HEK293 (cell line): Measurements from ENCODE around the gene PPP2R5E.

Experiments
- CTCF ChIA-PET: fragments of 350-600 bp; formaldehyde crosslinking; extraction: SDS; loops from one replicate; lab custom pipeline; 2021; ENCODE audit warnings: antibody characterized with exemption; lab: Yijun Ruan, JAX
- POLR2A ChIA-PET: fragments of 300-600 bp; formaldehyde crosslinking; extraction: SDS; loops from one replicate; lab custom pipeline; 2020; ENCODE audit warnings: antibody characterized with exemption, inconsistent platforms; lab: Yijun Ruan, JAX
- H3K27ac ChIP-seq: fragments of 200-500 bp; sonication (Bioruptor generic); 2 replicates; pipeline ENCODE4 v1.5.1; 2014; ENCODE audit warnings: low read depth, low read length, control low read depth, inconsistent platforms; ENCODE audit errors: extremely low read depth
- H3K36me3 ChIP-seq, 2 experiments: fragments of 200-500 bp in 1 of 2; sonication (Bioruptor generic) in 1 of 2; 1 replicate in 1 of 2; 2 replicates in 1 of 2; pipeline ENCODE4 v1.5.1; 2014 to 2017; ENCODE audit warnings: inconsistent platforms in 2 of 2, low read length in 2 of 2; ENCODE audit not compliant: control insufficient read depth in 2 of 2, insufficient read depth in 1 of 2
- H3K4me1 ChIP-seq: fragments of 200-500 bp; sonication (Bioruptor generic); 2 replicates; pipeline ENCODE4 v1.5.1; 2014; ENCODE audit warnings: mild to moderate bottlenecking, low read length, inconsistent platforms; ENCODE audit not compliant: control insufficient read depth, insufficient read depth
- H3K4me3 ChIP-seq: 2 replicates; pipeline ENCODE4 v1.5.1; 2011; ENCODE audit warnings: low read depth, mild to moderate bottlenecking, control low read depth, low read length, moderate library complexity
- H3K9me3 ChIP-seq: fragments of 200-500 bp; sonication (Bioruptor generic); 2 replicates; pipeline ENCODE4 v1.5.1; 2014; ENCODE audit warnings: low read depth, low read length, inconsistent platforms; ENCODE audit not compliant: control insufficient read depth, insufficient read depth
- PRDM1 ChIP-seq: fragments of 450-650 bp; formaldehyde crosslinking; IDR thresholded peaks from 2 replicates; pipeline ENCODE4; 2016; ENCODE audit warnings: missing biosample characterization, missing genetic modification characterization
- ZFP69B ChIP-seq: fragments of 450-650 bp; formaldehyde crosslinking; IDR thresholded peaks from 2 replicates; pipeline ENCODE4 v1.5.1; 2016; ENCODE audit warnings: missing biosample characterization, missing genetic modification characterization
- ZNF654 ChIP-seq: fragments of 450-650 bp; formaldehyde crosslinking; IDR thresholded peaks from 2 replicates; pipeline ENCODE4 v1.5.1; 2016; ENCODE audit warnings: low read depth, missing biosample characterization, missing genetic modification characterization
- ZSCAN30 ChIP-seq: fragments of 450-650 bp; IDR thresholded peaks from 2 replicates; pipeline ENCODE4 v1.5.1; 2018; ENCODE audit warnings: missing biosample characterization, mild to moderate bottlenecking, missing genetic modification characterization, moderate library complexity
- ZXDB ChIP-seq: fragments of 450-650 bp; formaldehyde crosslinking; IDR thresholded peaks from 2 replicates; pipeline ENCODE4 v1.5.1; 2016; ENCODE audit warnings: missing biosample characterization, missing genetic modification characterization
- TF ChIP-seq, protein P1 (sequence below): fragments of 450-650 bp; formaldehyde crosslinking; IDR thresholded peaks from 2 replicates; pipeline ENCODE4 v1.5.1; 2016; ENCODE audit warnings: missing biosample characterization, missing genetic modification characterization
- TF ChIP-seq, protein P2 (sequence below): fragments of 450-650 bp; formaldehyde crosslinking; IDR thresholded peaks from 2 replicates; pipeline ENCODE4 v1.5.1; 2017; ENCODE audit warnings: missing biosample characterization, missing genetic modification characterization
- TF ChIP-seq, protein P3 (sequence below): fragments of 450-650 bp; formaldehyde crosslinking; optimal IDR thresholded peaks from 2 replicates; pipeline ENCODE3; 2016; ENCODE audit warnings: missing biosample characterization, mild to moderate bottlenecking, missing genetic modification characterization
- TF ChIP-seq, protein P4 (sequence below): fragments of 450-650 bp; formaldehyde crosslinking; IDR thresholded peaks from 2 replicates; pipeline ENCODE4 v1.5.1; 2016; ENCODE audit warnings: missing biosample characterization, missing genetic modification characterization
- TF ChIP-seq, protein P5 (sequence below): fragments of 450-650 bp; IDR thresholded peaks from 2 replicates; pipeline ENCODE4 v1.5.1; 2018; ENCODE audit warnings: missing biosample characterization, missing genetic modification characterization

The PPP2R5E gene

DNA sequence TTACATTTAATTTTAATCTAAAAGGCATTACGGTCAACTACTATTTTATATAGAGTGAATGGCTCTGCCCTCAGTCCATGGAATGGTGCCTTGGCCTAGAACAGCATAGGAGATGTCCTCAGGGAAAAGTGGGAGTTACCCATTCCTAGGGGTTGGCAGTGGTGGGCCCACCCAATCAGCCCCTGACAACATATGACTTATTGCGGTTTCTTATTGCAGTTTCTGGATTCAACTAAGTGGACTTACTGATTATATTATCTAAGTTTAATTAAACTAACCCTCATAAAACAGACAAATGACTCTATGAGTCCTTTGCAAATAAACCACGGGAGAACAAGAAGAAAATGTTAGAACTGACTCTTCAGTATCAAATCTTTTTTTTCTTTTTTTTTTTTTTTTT lies 2.3 kb upstream of the PPP2R5E start:
- Histone ChIP-seq H3K4me3 (no peak overlapping the region), H3K9me3 (no peaks in the 10 kb centered on the region), H3K36me3 (no peaks in the 10 kb centered on the region; a peak in 1 of 3 replicates), H3K27ac (no peak overlapping the region), H3K4me1 (no peaks in the 10 kb centered on the region; the same call in 1 of the 2 replicates)
- CTCF ChIA-PET = no interaction called here
- POLR2A ChIA-PET = no interaction called here
- TF ChIP-seq ZXDB (tag by site-specific recombination) = peak; percentile 21; the same call in 1 of the 2 replicates
- TF ChIP-seq ZFP69B (tag by site-specific recombination) = peak; percentile 70
- TF ChIP-seq, protein P1, sequence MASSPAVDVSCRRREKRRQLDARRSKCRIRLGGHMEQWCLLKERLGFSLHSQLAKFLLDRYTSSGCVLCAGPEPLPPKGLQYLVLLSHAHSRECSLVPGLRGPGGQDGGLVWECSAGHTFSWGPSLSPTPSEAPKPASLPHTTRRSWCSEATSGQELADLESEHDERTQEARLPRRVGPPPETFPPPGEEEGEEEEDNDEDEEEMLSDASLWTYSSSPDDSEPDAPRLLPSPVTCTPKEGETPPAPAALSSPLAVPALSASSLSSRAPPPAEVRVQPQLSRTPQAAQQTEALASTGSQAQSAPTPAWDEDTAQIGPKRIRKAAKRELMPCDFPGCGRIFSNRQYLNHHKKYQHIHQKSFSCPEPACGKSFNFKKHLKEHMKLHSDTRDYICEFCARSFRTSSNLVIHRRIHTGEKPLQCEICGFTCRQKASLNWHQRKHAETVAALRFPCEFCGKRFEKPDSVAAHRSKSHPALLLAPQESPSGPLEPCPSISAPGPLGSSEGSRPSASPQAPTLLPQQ = peak; percentile 89
- TF ChIP-seq, protein P2, sequence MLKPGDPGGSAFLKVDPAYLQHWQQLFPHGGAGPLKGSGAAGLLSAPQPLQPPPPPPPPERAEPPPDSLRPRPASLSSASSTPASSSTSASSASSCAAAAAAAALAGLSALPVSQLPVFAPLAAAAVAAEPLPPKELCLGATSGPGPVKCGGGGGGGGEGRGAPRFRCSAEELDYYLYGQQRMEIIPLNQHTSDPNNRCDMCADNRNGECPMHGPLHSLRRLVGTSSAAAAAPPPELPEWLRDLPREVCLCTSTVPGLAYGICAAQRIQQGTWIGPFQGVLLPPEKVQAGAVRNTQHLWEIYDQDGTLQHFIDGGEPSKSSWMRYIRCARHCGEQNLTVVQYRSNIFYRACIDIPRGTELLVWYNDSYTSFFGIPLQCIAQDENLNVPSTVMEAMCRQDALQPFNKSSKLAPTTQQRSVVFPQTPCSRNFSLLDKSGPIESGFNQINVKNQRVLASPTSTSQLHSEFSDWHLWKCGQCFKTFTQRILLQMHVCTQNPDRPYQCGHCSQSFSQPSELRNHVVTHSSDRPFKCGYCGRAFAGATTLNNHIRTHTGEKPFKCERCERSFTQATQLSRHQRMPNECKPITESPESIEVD (tag by site-specific recombination) = peak; percentile 60
- TF ChIP-seq, protein P3, sequence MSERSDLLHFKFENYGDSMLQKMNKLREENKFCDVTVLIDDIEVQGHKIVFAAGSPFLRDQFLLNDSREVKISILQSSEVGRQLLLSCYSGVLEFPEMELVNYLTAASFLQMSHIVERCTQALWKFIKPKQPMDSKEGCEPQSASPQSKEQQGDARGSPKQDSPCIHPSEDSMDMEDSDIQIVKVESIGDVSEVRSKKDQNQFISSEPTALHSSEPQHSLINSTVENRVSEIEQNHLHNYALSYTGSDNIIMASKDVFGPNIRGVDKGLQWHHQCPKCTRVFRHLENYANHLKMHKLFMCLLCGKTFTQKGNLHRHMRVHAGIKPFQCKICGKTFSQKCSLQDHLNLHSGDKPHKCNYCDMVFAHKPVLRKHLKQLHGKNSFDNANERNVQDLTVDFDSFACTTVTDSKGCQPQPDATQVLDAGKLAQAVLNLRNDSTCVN (tag by site-specific recombination) = no peak

DNA sequence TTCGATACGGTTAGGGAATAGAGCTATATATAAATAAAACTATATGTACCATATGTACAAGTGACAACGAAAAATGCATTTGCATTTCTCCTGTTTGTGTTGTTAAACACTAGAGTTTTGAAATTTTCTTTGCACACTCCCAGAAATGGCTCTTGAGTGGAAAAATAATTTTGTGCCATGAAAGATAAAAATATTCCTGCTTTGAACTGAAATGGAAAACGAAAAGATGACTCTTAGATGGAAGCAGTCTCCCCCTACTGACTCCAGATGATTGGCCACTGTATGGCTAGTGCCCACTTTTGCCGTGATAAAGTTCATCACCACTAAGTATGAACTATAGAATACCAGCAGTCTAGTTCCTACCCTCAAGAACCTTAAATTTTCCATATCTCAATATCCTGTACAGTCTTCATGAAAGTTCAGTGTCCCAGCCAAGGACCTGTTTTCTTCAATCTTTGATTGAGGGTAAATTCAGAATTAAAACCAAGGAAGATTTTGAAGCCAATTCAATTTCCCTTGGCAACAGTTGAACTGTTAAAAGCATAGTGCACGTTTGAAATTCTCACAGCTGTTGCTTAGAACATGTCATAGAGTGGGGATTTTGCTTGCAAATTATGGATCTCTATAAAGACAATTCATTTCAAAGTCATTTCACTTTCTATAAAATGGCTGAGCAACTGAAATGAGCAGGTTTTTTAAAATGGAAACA lies 1.6 kb upstream of the PPP2R5E start:
- ChIA-PET CTCF (interaction anchor here (0.8 to 0.9 kb wide), 2 partner anchors 51 to 156 kb away, joined by 3 to 6 read pairs; no protein-coding TSS in a partner anchor), POLR2A (interaction anchor here (0.7 to 2.0 kb wide), 3 partner anchors 97 to 225 kb away, joined by 3 to 28 read pairs (median 10); partner anchors contain the start of gene WDR89)
- Histone ChIP-seq H3K27ac (no peak overlapping the region), H3K4me1 (no peaks in the 10 kb centered on the region; the same call in 1 of the 2 replicates), H3K36me3 (peaks cover 1 to 4% of the 10 kb centered on the region in 2 experiments; a peak in 2 of 3 replicates)
- TF ChIP-seq, protein P4, sequence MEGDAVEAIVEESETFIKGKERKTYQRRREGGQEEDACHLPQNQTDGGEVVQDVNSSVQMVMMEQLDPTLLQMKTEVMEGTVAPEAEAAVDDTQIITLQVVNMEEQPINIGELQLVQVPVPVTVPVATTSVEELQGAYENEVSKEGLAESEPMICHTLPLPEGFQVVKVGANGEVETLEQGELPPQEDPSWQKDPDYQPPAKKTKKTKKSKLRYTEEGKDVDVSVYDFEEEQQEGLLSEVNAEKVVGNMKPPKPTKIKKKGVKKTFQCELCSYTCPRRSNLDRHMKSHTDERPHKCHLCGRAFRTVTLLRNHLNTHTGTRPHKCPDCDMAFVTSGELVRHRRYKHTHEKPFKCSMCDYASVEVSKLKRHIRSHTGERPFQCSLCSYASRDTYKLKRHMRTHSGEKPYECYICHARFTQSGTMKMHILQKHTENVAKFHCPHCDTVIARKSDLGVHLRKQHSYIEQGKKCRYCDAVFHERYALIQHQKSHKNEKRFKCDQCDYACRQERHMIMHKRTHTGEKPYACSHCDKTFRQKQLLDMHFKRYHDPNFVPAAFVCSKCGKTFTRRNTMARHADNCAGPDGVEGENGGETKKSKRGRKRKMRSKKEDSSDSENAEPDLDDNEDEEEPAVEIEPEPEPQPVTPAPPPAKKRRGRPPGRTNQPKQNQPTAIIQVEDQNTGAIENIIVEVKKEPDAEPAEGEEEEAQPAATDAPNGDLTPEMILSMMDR (tag by site-specific recombination) = peak; percentile 33; the same call in 1 of the 2 replicates
- TF ChIP-seq PRDM1 (tag by site-specific recombination) = no peak
- TF ChIP-seq, protein P5, sequence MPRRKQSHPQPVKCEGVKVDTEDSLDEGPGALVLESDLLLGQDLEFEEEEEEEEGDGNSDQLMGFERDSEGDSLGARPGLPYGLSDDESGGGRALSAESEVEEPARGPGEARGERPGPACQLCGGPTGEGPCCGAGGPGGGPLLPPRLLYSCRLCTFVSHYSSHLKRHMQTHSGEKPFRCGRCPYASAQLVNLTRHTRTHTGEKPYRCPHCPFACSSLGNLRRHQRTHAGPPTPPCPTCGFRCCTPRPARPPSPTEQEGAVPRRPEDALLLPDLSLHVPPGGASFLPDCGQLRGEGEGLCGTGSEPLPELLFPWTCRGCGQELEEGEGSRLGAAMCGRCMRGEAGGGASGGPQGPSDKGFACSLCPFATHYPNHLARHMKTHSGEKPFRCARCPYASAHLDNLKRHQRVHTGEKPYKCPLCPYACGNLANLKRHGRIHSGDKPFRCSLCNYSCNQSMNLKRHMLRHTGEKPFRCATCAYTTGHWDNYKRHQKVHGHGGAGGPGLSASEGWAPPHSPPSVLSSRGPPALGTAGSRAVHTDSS (tag by site-specific recombination) = no peak
- peak; percentile 22 for TF ChIP-seq ZNF654 (tag by site-specific recombination)
- TF ChIP-seq ZSCAN30 (tag by site-specific recombination) = no peak
- TF ChIP-seq, all 188 proteins: peak for 2
- Histone ChIP-seq H3K9me3 (no peaks in the 10 kb centered on the region), H3K4me3 (no peak overlapping the region)
